Right atrium auricular region (tissue), 2 donors: Measurements from ENCODE around the gene ABR. TPM values are rescaled to one million over a fixed set of nuclear protein-coding genes. Genes with fewer than 3 reads are reported as not detected.

Experiments
- DNase-seq: peaks from one replicate; pipeline ENCODE4 v3.0.0-alpha.2; 2019; ENCODE audit warnings: low spot score
- H3K27ac ChIP-seq, 2 donors: fragments of 200-600 bp; sonication (generic); 1 replicate in 1 of 2; 2 replicates in 1 of 2; pipeline ENCODE4 v1.5.1; 2016 to 2019
- H3K27me3 ChIP-seq, 2 donors: fragments of 200-600 bp; sonication (generic); one replicate each; pipeline versions ENCODE4 v1.5.1 to v1.6.0; 2017 to 2019
- H3K36me3 ChIP-seq: fragments of 200-600 bp; sonication (generic); one replicate; pipeline ENCODE4 v1.5.1; 2016
- H3K4me1 ChIP-seq, 2 donors: fragments of 200-600 bp; sonication (generic); one replicate each; pipeline versions ENCODE4 v1.5.1 to v1.6.0; 2017 to 2019
- H3K4me3 ChIP-seq, 2 donors: fragments of 200-600 bp; sonication (generic); 1 replicate in 1 of 2; 2 replicates in 1 of 2; pipeline ENCODE4 v1.5.1; 2017 to 2019; ENCODE audit warnings: mild to moderate bottlenecking in 1 of 2, moderate library complexity in 1 of 2
- H3K9me3 ChIP-seq, 2 donors: fragments of 200-600 bp; sonication (generic); one replicate each; pipeline ENCODE4 v1.5.1; 2019
- total RNA-seq, 2 donors: library from RNA; depleted of rRNA; stranded (reverse); fragments of >200 nt; gene quantifications; one replicate each; pipeline ENCODE4 v1.1.0, GENCODE V29; 2016
- TF ChIP-seq, protein P1 (sequence below), 2 donors: fragments of 200-600 bp; sonication (generic); IDR thresholded peaks; one replicate each; pipeline ENCODE4 v1.5.1; 2019; ENCODE audit warnings: antibody characterized with exemption in 2 of 2

Gene ABR
- total RNA-seq, 2 donors from 2014 or later, result 94.9 to 116 TPM

DNA sequence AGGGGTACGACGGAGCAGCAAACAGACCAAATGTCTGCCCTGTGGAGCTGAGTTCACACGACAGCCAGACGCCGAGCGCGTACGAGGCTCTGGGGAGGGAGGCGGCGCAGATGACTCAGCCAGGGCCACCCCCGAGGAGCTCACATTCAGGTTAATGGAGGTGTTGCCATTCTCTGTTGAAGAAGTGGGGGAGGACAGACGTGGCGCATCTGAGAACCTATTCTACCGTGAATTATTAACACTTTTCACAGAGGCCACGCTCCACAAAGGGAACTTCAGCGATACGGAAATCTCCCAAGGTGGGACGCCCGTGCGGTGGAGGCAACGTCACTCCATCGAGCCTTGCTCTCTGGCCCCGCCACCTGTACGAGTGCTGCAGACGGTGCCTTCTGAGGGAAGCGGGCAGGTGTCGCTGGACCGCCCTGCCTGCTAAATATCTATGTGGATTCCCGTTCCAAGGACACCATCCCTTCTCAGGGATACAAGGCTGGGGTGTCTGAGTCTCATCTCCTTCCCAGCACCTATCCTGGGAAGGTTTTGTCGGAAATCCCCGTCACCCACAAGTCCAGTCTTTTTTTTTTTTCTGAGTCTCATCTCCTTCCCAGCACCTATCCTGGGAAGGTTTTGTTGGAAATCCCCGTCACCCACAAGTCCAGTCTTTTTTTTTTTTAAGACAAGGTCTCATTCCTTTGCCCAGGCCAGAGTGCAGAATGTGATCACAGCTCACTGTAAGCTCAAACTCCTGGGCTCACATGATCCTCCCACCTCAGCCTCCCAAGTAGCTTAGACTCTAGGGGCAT lies 19.0 kb downstream of the ABR start:
- TF ChIP-seq, protein P1, sequence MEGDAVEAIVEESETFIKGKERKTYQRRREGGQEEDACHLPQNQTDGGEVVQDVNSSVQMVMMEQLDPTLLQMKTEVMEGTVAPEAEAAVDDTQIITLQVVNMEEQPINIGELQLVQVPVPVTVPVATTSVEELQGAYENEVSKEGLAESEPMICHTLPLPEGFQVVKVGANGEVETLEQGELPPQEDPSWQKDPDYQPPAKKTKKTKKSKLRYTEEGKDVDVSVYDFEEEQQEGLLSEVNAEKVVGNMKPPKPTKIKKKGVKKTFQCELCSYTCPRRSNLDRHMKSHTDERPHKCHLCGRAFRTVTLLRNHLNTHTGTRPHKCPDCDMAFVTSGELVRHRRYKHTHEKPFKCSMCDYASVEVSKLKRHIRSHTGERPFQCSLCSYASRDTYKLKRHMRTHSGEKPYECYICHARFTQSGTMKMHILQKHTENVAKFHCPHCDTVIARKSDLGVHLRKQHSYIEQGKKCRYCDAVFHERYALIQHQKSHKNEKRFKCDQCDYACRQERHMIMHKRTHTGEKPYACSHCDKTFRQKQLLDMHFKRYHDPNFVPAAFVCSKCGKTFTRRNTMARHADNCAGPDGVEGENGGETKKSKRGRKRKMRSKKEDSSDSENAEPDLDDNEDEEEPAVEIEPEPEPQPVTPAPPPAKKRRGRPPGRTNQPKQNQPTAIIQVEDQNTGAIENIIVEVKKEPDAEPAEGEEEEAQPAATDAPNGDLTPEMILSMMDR (IDR thresholded peaks at IDR 0.05), result no peak
- no peaks in the 10 kb centered on the region for H3K9me3 ChIP-seq
- no peaks in the 10 kb centered on the region for H3K27me3 ChIP-seq
- no peak overlapping the region for H3K4me3 ChIP-seq
- H3K27ac ChIP-seq, result no peak overlapping the region
- H3K4me1 ChIP-seq, result peaks cover 0 to 5% of the 10 kb centered on the region in 2 donors
- no peak for DNase-seq
- peaks cover 8% of the 10 kb centered on the region for H3K36me3 ChIP-seq

- DNase-seq, result no peak
- Histone ChIP-seq H3K9me3 (no peaks in the 10 kb centered on the region), H3K27me3 (no peaks in the 10 kb centered on the region), H3K36me3 (peaks cover 8% of the 10 kb centered on the region), H3K4me3 (no peak overlapping the region), H3K4me1 (peaks cover 0 to 4% of the 10 kb centered on the region in 2 donors), H3K27ac (no peak overlapping the region)
- TF ChIP-seq, protein P1 (IDR thresholded peaks at IDR 0.05), result no peak
These were observed 20.2 kb downstream of the ABR start for GRCh38 chr17:1159431-1160180.

- TF ChIP-seq, protein P1 (IDR thresholded peaks at IDR 0.05), result no peak
- Histone ChIP-seq H3K4me3 (no peak overlapping the region), H3K27me3 (no peaks in the 10 kb centered on the region), H3K9me3 (no peaks in the 10 kb centered on the region), H3K4me1 (peaks cover 0 to 11% of the 10 kb centered on the region in 2 donors), H3K36me3 (peaks cover 8% of the 10 kb centered on the region), H3K27ac (no peak overlapping the region)
- DNase-seq, result no peak
These were observed 20.9 kb downstream of the ABR start for GRCh38 chr17:1158879-1159278.

DNA sequence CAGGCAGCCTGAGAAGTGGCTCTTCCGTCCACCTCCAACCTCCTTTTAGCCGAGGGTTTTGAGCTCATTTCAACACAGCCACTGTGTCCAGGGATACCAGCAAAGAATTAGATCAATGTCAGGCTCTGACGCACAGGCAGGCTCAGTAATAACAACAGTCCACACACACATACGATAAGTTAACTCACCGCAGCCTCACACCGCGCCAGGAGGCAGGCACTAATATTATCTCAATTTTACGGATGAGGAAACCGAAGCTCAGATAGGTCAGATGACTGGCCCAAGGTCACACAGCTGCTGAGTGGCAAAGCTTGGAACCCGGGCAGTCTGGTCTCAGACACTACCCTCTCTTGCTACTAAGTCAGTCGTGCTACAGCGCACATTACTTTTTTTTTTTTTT lies 22.9 kb downstream of the ABR start:
- TF ChIP-seq, protein P1 (IDR thresholded peaks at IDR 0.05), result no peak
- H3K4me1 ChIP-seq, result peaks cover 0 to 12% of the 10 kb centered on the region in 2 donors
- DNase-seq, result no peak

GRCh38 chr17:1154704-1155103 lies 25.1 kb downstream of the ABR start:
- TF ChIP-seq, protein P1 (IDR thresholded peaks at IDR 0.05), result no peak
- H3K4me1 ChIP-seq, result peaks cover 0 to 12% of the 10 kb centered on the region in 2 donors
- DNase-seq, result no peak
- no peaks in the 10 kb centered on the region for H3K27me3 ChIP-seq
- H3K27ac ChIP-seq, result peak overlapping the region in 1 of 2 donors; percentile 40
- H3K9me3 ChIP-seq, result no peaks in the 10 kb centered on the region
- H3K36me3 ChIP-seq, result peaks cover 8% of the 10 kb centered on the region
- no peak overlapping the region for H3K4me3 ChIP-seq

More for the DNA sequence above, 22.9 kb downstream of the ABR start:
- no peaks in the 10 kb centered on the region for H3K9me3 ChIP-seq
- no peak overlapping the region for H3K4me3 ChIP-seq
- no peak overlapping the region for H3K27ac ChIP-seq
- H3K36me3 ChIP-seq, result peaks cover 8% of the 10 kb centered on the region
- no peaks in the 10 kb centered on the region for H3K27me3 ChIP-seq
